Osteocyte (in vitro differentiated cells): ENCODE results near the gene SDK2. TPM values are rescaled to one million over a fixed set of nuclear protein-coding genes. Genes with fewer than 3 reads are reported as not detected.

ENCODE experiments used
- DNase-seq: peaks from one replicate; pipeline ENCODE4 v3.0.0; 2021; ENCODE audit warnings: mixed read lengths; ENCODE audit not compliant: unreplicated experiment; ENCODE audit errors: extremely low spot score
- H3K27ac Mint-ChIP-seq: one replicate; pipeline ENCODE4 v1.8.0; 2021; ENCODE audit warnings: mild to moderate bottlenecking, mixed read lengths; ENCODE audit not compliant: unreplicated experiment
- H3K27me3 Mint-ChIP-seq: one replicate; pipeline ENCODE4 v1.8.0; 2021; ENCODE audit warnings: mixed read lengths; ENCODE audit not compliant: unreplicated experiment
- H3K36me3 Mint-ChIP-seq: one replicate; pipeline ENCODE4 v1.8.0; 2021; ENCODE audit warnings: mixed read lengths; ENCODE audit not compliant: unreplicated experiment
- H3K4me1 Mint-ChIP-seq: one replicate; pipeline ENCODE4 v1.8.0; 2021; ENCODE audit warnings: mixed read lengths; ENCODE audit not compliant: unreplicated experiment
- H3K4me3 Mint-ChIP-seq: one replicate; pipeline ENCODE4 v1.8.0; 2021; ENCODE audit warnings: mild to moderate bottlenecking, moderate library complexity, mixed read lengths; ENCODE audit not compliant: unreplicated experiment
- H3K9me3 Mint-ChIP-seq: one replicate; pipeline ENCODE4 v1.8.0; 2021; ENCODE audit warnings: mixed read lengths; ENCODE audit not compliant: unreplicated experiment
- total RNA-seq: library from RNA; stranded (reverse); gene quantifications from 2 replicates; pipeline ENCODE4 v1.2.1, GENCODE V29; 2021
- TF ChIP-seq, protein P1 (sequence below): fragments of 200-600 bp; sonication (generic); IDR thresholded peaks from 2 replicates; pipeline ENCODE4 v1.5.0; 2021; ENCODE audit warnings: antibody characterized with exemption, mild to moderate bottlenecking, moderate library complexity

Gene SDK2
- total RNA-seq, 1 donor from 2014 or later: 16.5 TPM

- peaks cover 3% of the 10 kb centered on the region for H3K27me3 Mint-ChIP-seq
These were observed 52.8 kb downstream of the SDK2 start for GRCh38 chr17:73591296-73592078.

GRCh38 chr17:73589363-73589980 lies 54.8 kb downstream of the SDK2 start:
- peaks cover 3% of the 10 kb centered on the region for H3K27me3 Mint-ChIP-seq
- DNase-seq: no peak
- H3K36me3 Mint-ChIP-seq: no peaks in the 10 kb centered on the region
- no peaks in the 10 kb centered on the region for H3K9me3 Mint-ChIP-seq
- TF ChIP-seq, protein P1, sequence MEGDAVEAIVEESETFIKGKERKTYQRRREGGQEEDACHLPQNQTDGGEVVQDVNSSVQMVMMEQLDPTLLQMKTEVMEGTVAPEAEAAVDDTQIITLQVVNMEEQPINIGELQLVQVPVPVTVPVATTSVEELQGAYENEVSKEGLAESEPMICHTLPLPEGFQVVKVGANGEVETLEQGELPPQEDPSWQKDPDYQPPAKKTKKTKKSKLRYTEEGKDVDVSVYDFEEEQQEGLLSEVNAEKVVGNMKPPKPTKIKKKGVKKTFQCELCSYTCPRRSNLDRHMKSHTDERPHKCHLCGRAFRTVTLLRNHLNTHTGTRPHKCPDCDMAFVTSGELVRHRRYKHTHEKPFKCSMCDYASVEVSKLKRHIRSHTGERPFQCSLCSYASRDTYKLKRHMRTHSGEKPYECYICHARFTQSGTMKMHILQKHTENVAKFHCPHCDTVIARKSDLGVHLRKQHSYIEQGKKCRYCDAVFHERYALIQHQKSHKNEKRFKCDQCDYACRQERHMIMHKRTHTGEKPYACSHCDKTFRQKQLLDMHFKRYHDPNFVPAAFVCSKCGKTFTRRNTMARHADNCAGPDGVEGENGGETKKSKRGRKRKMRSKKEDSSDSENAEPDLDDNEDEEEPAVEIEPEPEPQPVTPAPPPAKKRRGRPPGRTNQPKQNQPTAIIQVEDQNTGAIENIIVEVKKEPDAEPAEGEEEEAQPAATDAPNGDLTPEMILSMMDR: no peak
- no peak overlapping the region for H3K4me3 Mint-ChIP-seq
- H3K4me1 Mint-ChIP-seq: peaks cover 9% of the 10 kb centered on the region
- no peak overlapping the region for H3K27ac Mint-ChIP-seq

More at GRCh38 chr17:73591296-73592078, 52.8 kb downstream of the SDK2 start:
- Mint-ChIP-seq H3K9me3 (no peaks in the 10 kb centered on the region), H3K4me3 (no peak overlapping the region), H3K4me1 (peaks cover 15% of the 10 kb centered on the region), H3K36me3 (no peaks in the 10 kb centered on the region), H3K27ac (no peak overlapping the region)
- TF ChIP-seq, protein P1: no peak
- no peak for DNase-seq

DNA sequence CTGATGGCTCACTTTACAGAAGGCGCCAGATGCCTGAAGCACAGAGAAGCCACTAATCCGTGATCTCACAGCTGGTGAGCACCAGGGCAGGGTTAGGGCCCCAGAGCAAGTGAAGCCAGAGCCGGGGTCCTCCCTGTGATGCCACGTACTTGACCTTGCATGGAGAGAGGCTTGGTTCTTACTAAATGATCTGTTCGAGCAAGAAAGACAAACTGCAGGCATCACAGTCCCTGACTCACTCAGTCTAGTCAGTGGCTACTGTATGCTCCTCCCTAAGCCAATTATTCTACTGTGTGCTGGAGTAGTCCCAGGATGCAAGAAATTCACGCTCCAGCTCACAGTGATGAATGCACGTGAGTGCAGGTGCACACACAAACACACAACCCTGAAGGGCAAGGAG lies 55.4 kb downstream of the SDK2 start:
- Mint-ChIP-seq H3K9me3 (no peaks in the 10 kb centered on the region), H3K27me3 (peaks cover 3% of the 10 kb centered on the region), H3K4me3 (no peak overlapping the region), H3K27ac (no peak overlapping the region), H3K4me1 (peaks cover 9% of the 10 kb centered on the region), H3K36me3 (no peaks in the 10 kb centered on the region)
- TF ChIP-seq, protein P1: no peak
- no peak for DNase-seq

GRCh38 chr17:73588301-73588846 lies 55.9 kb downstream of the SDK2 start:
- no peak overlapping the region for H3K27ac Mint-ChIP-seq
- peaks cover 9% of the 10 kb centered on the region for H3K4me1 Mint-ChIP-seq
- DNase-seq: no peak
- peaks cover 3% of the 10 kb centered on the region for H3K27me3 Mint-ChIP-seq
- H3K4me3 Mint-ChIP-seq: no peak overlapping the region
- H3K9me3 Mint-ChIP-seq: no peaks in the 10 kb centered on the region
- no peaks in the 10 kb centered on the region for H3K36me3 Mint-ChIP-seq
- TF ChIP-seq, protein P1: no peak
